Neural cell (in vitro differentiated cells): ENCODE data around the gene NFE2L2. TPM values are rescaled to one million over a fixed set of nuclear protein-coding genes. Genes with fewer than 3 reads are reported as not detected.
"Not testable (repeated sequence)": the region's sequence is repeated elsewhere in the genome, so short reads cannot be mapped to it uniquely, and the experiment has no call there.

Source experiments
- H2AFZ ChIP-seq: fragments of 200-600, 300-800 bp; sonication (generic), shearing (Covaris generic); 2 replicates; pipeline ENCODE4 v1.6.0; 2014; ENCODE audit warnings: low read depth, mild to moderate bottlenecking, antibody characterized with exemption, low read length, moderate library complexity
- H3F3A ChIP-seq: fragments of 200-600 bp; shearing (Covaris generic); 2 replicates; pipeline ENCODE4 v1.6.1; 2016; ENCODE audit warnings: mild to moderate bottlenecking, moderate library complexity, mixed read lengths, antibody characterized with exemption, low read length; ENCODE audit not compliant: insufficient read depth, poor library complexity, severe bottlenecking
- H3K27ac ChIP-seq: fragments of 200-600, 300-800 bp; sonication (generic), shearing (Covaris generic); 2 replicates; pipeline ENCODE4 v1.5.1; 2014; ENCODE audit warnings: mild to moderate bottlenecking, low read length, moderate library complexity
- H3K27me3 ChIP-seq: fragments of 300-800, 200-600 bp; sonication (generic), shearing (Covaris generic); 2 replicates; pipeline ENCODE4 v1.6.0; 2014; ENCODE audit warnings: mild to moderate bottlenecking, low read depth, low read length, moderate library complexity; ENCODE audit not compliant: insufficient read depth
- H3K36me3 ChIP-seq: fragments of 300-800, 200-600 bp; sonication (generic), shearing (Covaris generic); 2 replicates; pipeline ENCODE4 v1.5.1; 2014; ENCODE audit warnings: mild to moderate bottlenecking, antibody characterized with exemption, low read length, moderate library complexity; ENCODE audit not compliant: insufficient read depth
- H3K4me2 ChIP-seq: fragments of 300-800, 200-600 bp; sonication (generic), shearing (Covaris generic); 2 replicates; pipeline ENCODE4 v1.6.0; 2014; ENCODE audit warnings: mild to moderate bottlenecking, low read length
- H3K4me3 ChIP-seq: fragments of 300-800, 200-600 bp; sonication (generic), shearing (Covaris generic); 2 replicates; pipeline ENCODE4 v1.5.1; 2014; ENCODE audit warnings: mild to moderate bottlenecking, low read length, moderate library complexity
- H3K79me2 ChIP-seq: fragments of 200-600 bp; shearing (Covaris generic); replicated peaks from 2 replicates; pipeline ENCODE4 v1.6.0; 2014; ENCODE audit warnings: mild to moderate bottlenecking, low read length, moderate library complexity; ENCODE audit not compliant: insufficient read depth
- H3K9ac ChIP-seq: fragments of 300-800, 200-600 bp; sonication (generic), shearing (Covaris generic); 2 replicates; pipeline ENCODE4 v1.6.1; 2016; ENCODE audit warnings: mild to moderate bottlenecking, low read length, mixed read lengths
- H3K9me2 ChIP-seq: fragments of 200-600 bp; shearing (Covaris generic); 2 replicates; pipeline ENCODE4 v1.6.1; 2016; ENCODE audit warnings: mild to moderate bottlenecking, low read length, mixed read lengths; ENCODE audit not compliant: insufficient read depth
- H3K9me3 ChIP-seq: fragments of 200-600, 300-800 bp; sonication (generic), shearing (Covaris generic); 2 replicates; pipeline ENCODE4 v1.6.1; 2016; ENCODE audit warnings: mild to moderate bottlenecking, mixed run types, low read length, moderate library complexity, mixed read lengths
- H4K20me1 ChIP-seq: fragments of 200-600 bp; shearing (Covaris generic); 2 replicates; pipeline ENCODE4 v1.6.1; 2016; ENCODE audit warnings: mild to moderate bottlenecking, mixed run types; ENCODE audit not compliant: insufficient read depth
- CTCF ChIP-seq: fragments of 450-650 bp; IDR thresholded peaks from 2 replicates; pipeline ENCODE4 v1.5.1; 2014; ENCODE audit warnings: antibody characterized with exemption, mild to moderate bottlenecking, moderate library complexity; ENCODE audit not compliant: poor library complexity, severe bottlenecking
- EZH2 ChIP-seq: fragments of 200-600, 300-800 bp; shearing (Covaris generic), sonication (generic); IDR thresholded peaks from 2 replicates; pipeline ENCODE4 v1.6.1; 2014; ENCODE audit warnings: antibody characterized with exemption, low read length, borderline replicate concordance, mild to moderate bottlenecking; ENCODE audit not compliant: insufficient read depth, poor library complexity, severe bottlenecking
- MXI1 ChIP-seq: fragments of 450-650 bp; conservative IDR thresholded peaks from 2 replicates; pipeline ENCODE4 v1.6.1; 2014; ENCODE audit warnings: antibody characterized with exemption, mild to moderate bottlenecking; ENCODE audit not compliant: poor library complexity, severe bottlenecking
- POLR2AphosphoS5 ChIP-seq: IDR thresholded peaks from 2 replicates; pipeline ENCODE4 v1.6.1; 2012
- RAD21 ChIP-seq: fragments of 450-650 bp; conservative IDR thresholded peaks from 2 replicates; pipeline ENCODE4 v1.6.1; 2014; ENCODE audit warnings: antibody characterized with exemption, mild to moderate bottlenecking, moderate library complexity
- REST ChIP-seq: IDR thresholded peaks from 2 replicates; pipeline ENCODE4 v1.6.1; 2012; ENCODE audit warnings: borderline replicate concordance
- SMC3 ChIP-seq: fragments of 450-650 bp; conservative IDR thresholded peaks from 2 replicates; pipeline ENCODE4 v1.6.1; 2014; ENCODE audit warnings: antibody characterized with exemption, mild to moderate bottlenecking, moderate library complexity; ENCODE audit not compliant: poor library complexity
- TAF1 ChIP-seq: IDR thresholded peaks from 2 replicates; pipeline ENCODE4 v1.6.1; 2012; ENCODE audit warnings: low read depth
- polyA plus RNA-seq: library from polyadenylated mRNA; depleted of rRNA; stranded (reverse); fragments of >200 nt; gene quantifications from 2 replicates; pipeline ENCODE4 v1.2.3, GENCODE V29; 2014

NFE2L2 gene
- polyA plus RNA-seq, 1 donor from 2014 or later = 1.4 TPM

- not testable (repeated sequence) for H3K9me2 ChIP-seq, H3K4me3 ChIP-seq, H3K9ac ChIP-seq, H3K27ac ChIP-seq, H2AFZ ChIP-seq, H4K20me1 ChIP-seq, H3K9me3 ChIP-seq, H3K4me2 ChIP-seq, H3F3A ChIP-seq, H3K79me2 ChIP-seq, H3K36me3 ChIP-seq
- H3K27me3 ChIP-seq = peaks cover 12% of the 10 kb centered on the region
Measured at GRCh38 chr2:177266955-177267354, 2.4 kb upstream of the NFE2L2 start.

GRCh38 chr2:177265824-177266817, 1.6 kb upstream of the NFE2L2 start:
- Histone ChIP-seq H3K36me3 (no peaks in the 10 kb centered on the region), H3K9me2 (no peaks in the 10 kb centered on the region), H3K9ac (no peak overlapping the region), H3K79me2 (peaks cover 13% of the 10 kb centered on the region), H3K4me2 (no peak overlapping the region), H3K27ac (no peak overlapping the region), H3K4me3 (no peak overlapping the region), H3K27me3 (peaks cover 12% of the 10 kb centered on the region), H3F3A (peaks cover 4% of the 10 kb centered on the region), H4K20me1 (no peaks in the 10 kb centered on the region), H2AFZ (no peak overlapping the region), H3K9me3 (no peaks in the 10 kb centered on the region)
- TF ChIP-seq SMC3 = no peak
- TF ChIP-seq POLR2AphosphoS5 = no peak
- TF ChIP-seq EZH2 = no peak
- no peak for TF ChIP-seq MXI1
- no peak for TF ChIP-seq CTCF
- no peak for TF ChIP-seq TAF1
- no peak for TF ChIP-seq RAD21
- no peak for TF ChIP-seq REST
